HG02840 (cell line): ENCODE results near the gene DENND5B.
"Not testable (repeated sequence)": the region's sequence is repeated elsewhere in the genome, so short reads cannot be mapped to it uniquely, and the experiment has no call there.

Experiments
- ATAC-seq: cut with Tn5 transposase; IDR thresholded peaks from one replicate; pipeline ENCODE4 v1.9.1; 2021; ENCODE audit warnings: mild to moderate bottlenecking, moderate library complexity, moderate number of reproducible peaks; ENCODE audit not compliant: unreplicated experiment, low FRiP score

DENND5B gene

GRCh38 chr12:31477687-31478086 lies 113.2 kb downstream of the DENND5B start:
- no peak for ATAC-seq

GRCh38 chr12:31476437-31476836 lies 114.5 kb downstream of the DENND5B start:
- no peak for ATAC-seq

GRCh38 chr12:31475610-31476009 lies 115.3 kb downstream of the DENND5B start:
- not testable (repeated sequence) for ATAC-seq

- ATAC-seq: no peak
Observed at GRCh38 chr12:31474751-31475150, 116.2 kb downstream of the DENND5B start.

GRCh38 chr12:31471823-31472222 lies 119.1 kb downstream of the DENND5B start:
- ATAC-seq: no peak

GRCh38 chr12:31471051-31471450 lies 119.9 kb downstream of the DENND5B start:
- ATAC-seq: no peak

GRCh38 chr12:31470459-31470858 lies 120.5 kb downstream of the DENND5B start:
- ATAC-seq: no peak

GRCh38 chr12:31466768-31467167 lies 124.2 kb downstream of the DENND5B start:
- no peak for ATAC-seq

GRCh38 chr12:31465002-31465401 lies 125.9 kb downstream of the DENND5B start:
- ATAC-seq: no peak

- ATAC-seq: no peak
Observed at GRCh38 chr12:31460024-31460423, 130.9 kb downstream of the DENND5B start.

GRCh38 chr12:31456562-31456961 lies 134.4 kb downstream of the DENND5B start:
- no peak for ATAC-seq

GRCh38 chr12:31444736-31445135 lies 146.2 kb downstream of the DENND5B start:
- no peak for ATAC-seq

- no peak for ATAC-seq
Observed at GRCh38 chr12:31440586-31440985, 150.3 kb downstream of the DENND5B start.

GRCh38 chr12:31440134-31440533 lies 150.8 kb downstream of the DENND5B start:
- ATAC-seq: no peak

- ATAC-seq: no peak
Observed at GRCh38 chr12:31431721-31432240, 159.2 kb downstream of the DENND5B start.

- ATAC-seq: no peak
Observed at GRCh38 chr12:31423405-31423804, 167.5 kb downstream of the DENND5B start.

GRCh38 chr12:31412292-31412801 lies 178.6 kb downstream of the DENND5B start:
- ATAC-seq: no peak

GRCh38 chr12:31408763-31409162 lies 182.2 kb downstream of the DENND5B start:
- ATAC-seq: no peak

GRCh38 chr12:31407562-31407961 lies 183.4 kb downstream of the DENND5B start:
- no peak for ATAC-seq

- ATAC-seq: peak; percentile 77
Observed at GRCh38 chr12:31406345-31406744, 184.6 kb downstream of the DENND5B start.

- ATAC-seq: no peak
Observed at GRCh38 chr12:31405021-31405420, 185.9 kb downstream of the DENND5B start.

GRCh38 chr12:31403099-31403607 lies 187.8 kb downstream of the DENND5B start:
- peak; percentile 69 for ATAC-seq
